HCT116 (cell line): ENCODE results near the gene LDAH. TPM values are rescaled to one million over a fixed set of nuclear protein-coding genes. Genes with fewer than 3 reads are reported as not detected.

Experiments
- ATF3 ChIP-seq: IDR thresholded peaks from 2 replicates; pipeline ENCODE4 v1.6.1; 2012
- CBX3 ChIP-seq: IDR thresholded peaks from 2 replicates; pipeline ENCODE4 v1.6.1; 2012; ENCODE audit warnings: low read depth
- CEBPB ChIP-seq: IDR thresholded peaks from 2 replicates; pipeline ENCODE4 v1.6.1; 2012; ENCODE audit warnings: low read depth
- CTCF ChIP-seq, 3 experiments: fragments of 200-600 bp in 1 of 3; sonication (generic) in 1 of 3; IDR thresholded peaks in 2 of 3; conservative IDR thresholded peaks in 1 of 3; 2 replicates each; pipeline ENCODE4 v1.5.1; 2012 to 2017; ENCODE audit warnings: low read depth in 2 of 3, low read length in 2 of 3, antibody characterized with exemption in 1 of 3, borderline replicate concordance in 1 of 3, control low read depth in 1 of 3, mild to moderate bottlenecking in 1 of 3, mixed read lengths in 1 of 3, mixed run types in 1 of 3, moderate library complexity in 1 of 3; ENCODE audit not compliant: insufficient read depth in 1 of 3
- ELF1 ChIP-seq: IDR thresholded peaks from 2 replicates; pipeline ENCODE4 v1.6.1; 2012; ENCODE audit warnings: low read depth, borderline replicate concordance
- EZH2phosphoT487 ChIP-seq: fragments of 200-600 bp; IDR thresholded peaks from 2 replicates; pipeline ENCODE4 v1.6.1; 2018; ENCODE audit warnings: antibody characterized with exemption, borderline replicate concordance
- POLR2A ChIP-seq: IDR thresholded peaks from 2 replicates; pipeline ENCODE4 v1.7.0; 2011; ENCODE audit warnings: borderline replicate concordance; ENCODE audit not compliant: insufficient read depth, insufficient read length; ENCODE audit errors: extremely low read depth
- RAD21 ChIP-seq: IDR thresholded peaks from 2 replicates; pipeline ENCODE4 v1.6.1; 2012; ENCODE audit warnings: low read depth, mild to moderate bottlenecking
- REST ChIP-seq: IDR thresholded peaks from 2 replicates; pipeline ENCODE4 v1.6.1; 2012; ENCODE audit warnings: low read depth
- SIN3A ChIP-seq: IDR thresholded peaks from 2 replicates; pipeline ENCODE4 v1.6.1; 2012; ENCODE audit warnings: low read depth
- TCF7L2 ChIP-seq: IDR thresholded peaks from 2 replicates; pipeline ENCODE4 v1.7.0; 2011; ENCODE audit warnings: borderline replicate concordance, inconsistent platforms; ENCODE audit not compliant: insufficient read depth, insufficient read length; ENCODE audit errors: extremely low read depth
- ZFX ChIP-seq: fragments of 450-650 bp; IDR thresholded peaks from 2 replicates; pipeline ENCODE4 v1.6.1; 2017
- total RNA-seq: library from RNA; stranded (reverse); gene quantifications from one replicate; pipeline ENCODE4 v1.2.1, GENCODE V29; 2021; ENCODE audit not compliant: unreplicated experiment

The LDAH gene
- total RNA-seq, 1 experiment from 2014 or later, result 25.7 TPM

DNA sequence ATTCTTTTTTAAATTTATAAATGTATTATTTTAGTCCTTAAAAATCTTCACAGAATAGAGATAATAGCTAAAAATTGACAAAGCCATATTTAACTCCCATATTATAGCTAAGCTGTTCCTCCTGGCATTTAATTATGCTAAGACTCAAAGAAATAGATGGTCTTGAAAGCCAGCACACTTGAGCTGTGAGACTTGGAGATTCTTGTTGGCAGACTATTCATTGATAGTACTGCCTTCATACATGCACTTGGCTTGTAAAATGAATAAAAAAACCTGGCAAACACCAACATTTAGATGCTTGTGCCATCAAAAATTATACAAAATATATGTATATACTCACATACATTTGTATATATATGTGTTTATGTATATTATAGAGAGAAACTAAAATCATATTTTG is 9.7 kb upstream of the LDAH start (continued):
- TF ChIP-seq REST (no peak), CEBPB (no peak), CBX3 (no peak), TCF7L2 (no peak), SIN3A (no peak), POLR2A (no peak), RAD21 (no peak), CTCF (IDR thresholded peaks at IDR 0.05 in 2 of 3, conservative IDR thresholded peaks at IDR 0.05 in 1 of 3; ENCODE audit: borderline replicate concordance in 1 of 3, insufficient read depth in 1 of 3, low read depth in 2 of 3, low read length in 2 of 3) (no peak), EZH2phosphoT487 (no peak), ATF3 (no peak), ELF1 (no peak), ZFX (no peak)
- TF ChIP-seq, all 23 proteins: peak for 0
